ENCODE data around the gene DDIT4.
"Not testable (repeated sequence)": the region's sequence is repeated elsewhere in the genome, so short reads cannot be mapped to it uniquely, and the experiment has no call there.

Gene DDIT4

GRCh38 chr10:72273410-72274212 lies at the start of gene DDIT4:
TSS of gene DDIT4 (plus strand) at chr10:72273924. CDS start at chr10:72274217, 293 bp downstream.
- DNase-seq = peak; percentile 98

GRCh38 chr10:72224191-72224590 lies 49.5 kb upstream of the DDIT4 start:
- not testable (repeated sequence) for DNase-seq

DNA sequence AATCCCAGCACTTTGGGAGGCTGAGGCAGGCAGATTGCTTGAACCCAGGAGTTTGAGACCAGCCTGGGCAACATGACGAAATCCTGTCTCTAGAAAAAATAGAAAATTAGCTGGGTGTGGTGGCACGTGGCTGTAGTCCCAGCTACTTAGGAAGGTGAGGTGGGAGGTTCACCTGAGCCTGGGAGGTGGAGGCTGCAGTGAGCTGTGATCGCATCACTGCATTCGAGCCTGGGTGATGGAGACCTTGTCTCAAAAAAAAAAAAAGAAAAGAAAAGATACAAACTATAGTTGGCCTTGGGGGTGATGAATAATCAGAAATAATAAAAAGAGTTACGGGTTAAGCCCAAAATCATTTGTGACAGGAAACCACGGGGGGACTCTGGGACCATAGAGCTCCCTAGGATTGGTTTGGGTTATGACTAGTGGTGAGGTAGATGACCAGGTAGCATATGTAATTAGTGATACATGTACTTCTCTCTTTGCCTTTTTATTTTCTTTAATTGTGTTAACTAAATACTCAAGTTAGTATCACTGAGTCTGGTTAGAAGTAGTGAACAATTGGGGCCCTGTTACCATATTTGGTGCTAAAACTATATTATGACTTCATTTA lies 47.2 kb upstream of the DDIT4 start:
- DNase-seq = no peak

- DNase-seq = no peak
Observed at GRCh38 chr10:72227826-72228225, 45.9 kb upstream of the DDIT4 start.

GRCh38 chr10:72228318-72228751 lies 45.4 kb upstream of the DDIT4 start:
- no peak for DNase-seq

- no peak for DNase-seq
Observed at GRCh38 chr10:72229261-72230251, 44.2 kb upstream of the DDIT4 start.

DNA sequence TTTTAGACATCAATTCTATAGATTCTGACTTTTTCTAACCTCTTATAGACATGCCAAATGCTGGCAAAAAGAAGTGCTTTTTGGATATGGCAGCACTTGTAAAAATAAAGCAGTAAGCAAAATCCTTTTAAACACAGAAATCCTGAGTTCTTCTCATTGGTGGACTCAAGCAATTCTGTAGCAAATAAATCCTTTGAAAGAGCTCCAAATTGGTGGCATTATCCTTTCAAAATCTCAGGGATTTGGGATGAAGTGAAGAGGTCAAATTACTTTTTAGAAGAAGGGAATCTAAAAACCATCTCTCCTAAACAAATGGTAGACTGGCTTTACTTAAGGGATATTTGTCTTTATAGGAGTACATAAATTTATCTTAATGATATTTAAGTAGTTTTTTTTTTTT lies 40.1 kb upstream of the DDIT4 start:
- no peak for DNase-seq

DNA sequence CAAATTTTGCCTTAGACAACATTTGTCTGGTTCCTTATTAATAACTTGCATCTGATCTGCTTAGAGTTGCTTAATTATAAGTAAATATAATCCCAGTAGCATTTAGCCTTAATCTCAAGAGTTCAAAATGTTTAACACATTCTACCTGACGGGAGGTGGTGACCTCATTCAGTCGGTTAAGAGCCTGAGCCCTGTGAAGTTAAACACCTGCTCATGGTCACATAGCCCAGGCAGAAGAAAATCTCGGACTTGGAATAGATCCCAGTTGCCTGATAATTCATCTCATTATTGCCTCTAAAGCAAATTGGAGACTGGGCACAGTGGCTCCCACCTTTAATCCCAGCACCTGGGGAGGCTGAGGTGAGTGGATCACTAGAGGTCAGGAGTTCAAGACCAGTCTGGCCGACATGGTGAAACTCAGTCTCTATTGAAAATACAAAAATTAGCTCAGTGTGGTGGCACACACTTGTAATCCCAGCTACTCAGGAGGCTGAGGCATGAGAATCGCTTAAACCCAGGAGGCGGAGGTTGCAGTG lies 39.1 kb upstream of the DDIT4 start:
- no peak for DNase-seq

DNA sequence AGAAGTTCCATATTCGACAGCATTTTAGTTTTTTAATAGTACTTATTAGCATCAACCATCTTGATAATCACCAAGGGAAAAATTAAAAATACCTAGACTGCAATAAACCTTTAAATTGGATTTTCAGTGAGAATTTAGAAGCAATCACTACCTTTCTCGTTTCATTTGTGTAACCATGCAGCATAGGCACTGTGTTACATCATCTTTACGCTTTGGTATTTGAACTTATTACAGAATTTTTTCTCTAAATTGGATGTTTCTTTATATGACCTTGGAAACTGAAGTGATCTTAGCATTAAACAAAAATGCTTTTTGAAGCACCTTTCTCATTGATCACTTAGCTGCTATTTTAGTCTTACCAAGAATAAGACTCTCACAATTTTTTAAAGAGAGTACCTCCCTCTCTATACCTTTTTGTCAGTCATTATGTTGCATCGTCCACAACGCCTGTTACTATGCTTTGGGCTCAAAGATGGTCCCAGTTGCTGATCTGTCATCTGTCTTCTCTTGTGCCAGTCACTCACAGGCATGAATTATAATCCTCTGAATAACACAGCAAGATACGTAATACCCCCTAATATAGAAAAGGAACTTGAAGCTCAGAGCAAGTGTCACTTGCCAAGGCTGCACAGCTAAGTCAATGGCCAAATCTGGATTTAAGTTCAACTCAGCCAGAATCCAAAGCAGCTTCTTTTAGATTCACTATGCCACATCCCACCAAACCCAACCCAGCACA lies 38.0 kb upstream of the DDIT4 start:
- no peak for DNase-seq

GRCh38 chr10:72238392-72239175 lies 35.1 kb upstream of the DDIT4 start:
- no peak for DNase-seq

GRCh38 chr10:72239409-72239808 lies 34.3 kb upstream of the DDIT4 start:
- DNase-seq = no peak

DNA sequence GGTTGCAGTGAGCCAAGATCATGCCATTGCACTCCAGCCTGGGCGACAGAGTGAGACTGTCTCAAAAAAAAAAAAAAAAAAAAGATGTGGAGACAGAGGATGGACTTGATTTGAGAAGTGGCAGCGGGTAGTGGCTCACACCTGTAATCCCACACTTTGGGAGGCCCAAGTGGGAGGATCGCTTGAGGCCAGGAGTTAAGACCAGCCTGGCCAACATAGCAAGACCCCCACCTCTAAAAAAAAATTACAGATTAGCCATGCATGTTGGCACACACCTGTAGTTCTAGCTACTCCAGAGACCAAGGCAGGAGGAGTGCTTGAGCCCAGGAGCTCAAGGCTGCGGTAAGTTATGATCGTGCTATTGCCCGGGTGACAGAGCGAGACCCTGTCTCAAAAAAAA lies 33.4 kb upstream of the DDIT4 start:
- DNase-seq = no peak

DNA sequence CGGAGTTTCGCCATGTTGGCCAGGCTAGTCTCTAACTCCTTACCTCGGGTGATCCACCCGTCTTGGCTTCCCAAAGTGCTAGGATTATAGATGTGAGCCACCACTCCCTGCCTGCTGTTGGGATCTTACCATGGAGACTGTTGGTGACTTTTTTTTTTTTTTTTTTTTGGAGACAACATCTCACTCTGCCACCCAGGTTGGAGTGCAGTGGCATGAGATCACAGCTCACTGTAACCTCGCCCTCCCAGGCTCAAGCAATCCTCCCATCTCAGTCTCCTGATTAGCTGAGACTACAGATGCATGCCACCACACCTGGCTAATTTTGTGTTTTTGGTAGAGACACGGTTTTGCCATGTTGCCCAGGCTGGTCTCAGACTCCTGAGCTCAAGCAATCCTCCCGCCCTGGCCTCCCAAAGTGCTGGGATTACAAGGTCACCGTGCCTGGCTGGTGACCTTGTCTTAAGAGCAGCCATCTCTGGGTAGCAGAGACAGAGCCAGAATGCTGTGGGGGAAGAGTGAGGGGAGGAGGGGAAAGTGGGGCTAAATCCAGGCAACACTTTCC lies 32.0 kb upstream of the DDIT4 start:
- DNase-seq = no peak

GRCh38 chr10:72242675-72243074 lies 31.0 kb upstream of the DDIT4 start:
- DNase-seq = peak; percentile 63

- DNase-seq = no peak
Observed at GRCh38 chr10:72243822-72244437, 29.8 kb upstream of the DDIT4 start.

- DNase-seq = no peak
Observed at GRCh38 chr10:72244573-72245038, 29.1 kb upstream of the DDIT4 start.

DNA sequence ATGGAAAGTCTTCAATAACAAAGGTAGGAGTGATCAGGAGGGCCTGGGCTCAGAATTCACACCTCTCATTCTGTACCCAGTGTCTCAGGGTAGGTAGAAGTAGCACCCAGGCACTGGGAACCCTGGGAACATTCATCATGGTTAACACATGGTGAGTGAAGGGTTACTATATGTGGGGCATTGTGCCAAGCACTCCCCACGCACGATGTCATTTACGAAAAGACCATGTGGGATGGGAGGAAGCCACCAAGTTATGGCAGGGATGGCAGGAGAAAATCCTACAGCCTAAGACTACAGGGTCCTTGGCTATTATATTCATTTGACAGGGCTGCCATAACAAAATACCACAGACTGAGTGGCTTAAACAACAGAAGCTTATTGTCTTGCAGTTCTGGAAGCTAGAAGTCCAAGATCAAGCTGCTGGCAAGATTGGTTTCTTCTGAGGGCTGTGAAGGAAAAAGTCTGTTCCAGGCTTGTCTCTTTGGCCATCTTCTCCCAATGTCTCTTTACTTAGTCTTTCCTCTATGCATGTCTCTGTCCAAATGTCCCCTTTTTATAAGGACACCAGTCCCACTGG lies 27.7 kb upstream of the DDIT4 start:
- no peak for DNase-seq

GRCh38 chr10:72248468-72249151 lies 25.1 kb upstream of the DDIT4 start:
- DNase-seq = peak; percentile 83

DNA sequence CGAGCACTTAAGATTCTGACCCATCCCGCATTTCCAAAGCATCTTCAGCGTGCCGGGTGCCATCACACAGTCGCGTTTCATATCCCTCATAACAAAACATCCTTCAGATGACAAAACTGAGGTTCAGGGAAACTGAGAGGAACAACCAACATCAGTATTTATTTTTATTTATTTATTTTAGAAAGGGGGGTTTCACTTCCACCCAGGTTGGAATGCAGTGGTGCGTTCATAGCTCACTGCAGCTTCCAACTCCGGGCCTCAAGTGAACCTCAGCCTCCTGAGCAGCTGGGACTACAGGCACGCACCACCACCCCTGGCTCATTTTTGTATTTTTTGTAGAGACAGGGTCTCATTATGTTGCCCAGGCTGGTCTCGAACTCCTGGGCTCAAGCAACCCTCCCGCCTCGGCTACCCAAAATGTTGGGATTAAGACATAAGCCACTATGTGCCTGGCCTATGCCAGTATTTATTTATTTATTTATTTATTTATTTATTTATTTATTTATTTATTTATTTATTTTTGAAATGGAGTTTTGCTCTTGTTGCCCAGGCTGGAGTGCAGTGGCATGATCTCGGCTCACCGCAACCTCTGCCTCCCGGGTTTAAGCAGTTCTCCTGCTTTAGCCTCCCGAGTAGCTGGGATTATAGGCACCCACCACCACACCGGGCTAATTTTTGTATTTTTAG lies 24.4 kb upstream of the DDIT4 start:
- DNase-seq = not testable (repeated sequence)
